Measurements from ENCODE around the gene FOXK2.

Gene FOXK2

DNA sequence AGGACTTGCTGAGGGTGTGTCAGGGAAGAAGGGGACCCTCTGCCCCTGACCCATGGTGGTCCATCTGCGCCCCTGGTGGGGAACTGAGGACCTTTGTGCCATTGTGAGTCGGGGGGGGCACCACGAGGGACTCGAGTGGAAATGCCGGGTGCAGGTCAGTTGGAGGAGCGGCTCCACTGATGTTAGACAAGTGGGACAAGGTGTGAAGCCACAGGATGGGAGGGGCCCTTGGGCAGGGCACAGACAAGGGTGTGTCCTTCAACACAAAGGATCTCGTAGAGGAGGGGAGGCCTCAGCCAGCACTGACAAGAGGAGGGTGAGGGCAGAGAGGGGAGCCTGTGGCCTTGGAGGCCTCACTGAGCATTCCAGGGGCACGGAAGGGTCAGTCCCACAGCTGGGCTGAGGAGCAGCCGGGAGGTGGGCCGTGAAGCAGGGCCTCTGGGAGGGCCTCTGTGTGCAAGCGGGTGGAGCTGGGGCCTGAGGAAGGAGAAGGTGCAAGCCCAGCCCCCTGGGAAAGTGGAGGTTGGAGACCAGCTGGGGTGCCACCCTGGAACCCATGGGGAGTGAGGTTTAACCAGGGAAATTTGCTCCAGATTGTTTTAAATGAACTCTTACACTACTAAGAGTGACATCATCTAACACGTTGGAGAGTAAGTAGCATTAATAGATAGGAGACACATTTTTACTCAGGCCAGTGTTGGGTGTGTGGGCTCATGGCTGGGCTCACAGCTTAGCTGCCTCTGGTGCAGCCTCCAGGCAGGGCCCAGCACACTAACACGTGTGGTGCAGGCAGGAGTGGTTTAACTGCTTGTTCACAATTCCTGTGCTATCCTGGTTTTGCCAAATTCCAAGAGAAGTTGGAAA lies 33.1 kb upstream of the FOXK2 start:
- H3K9ac ChIP-seq (ENCODE audit: low read depth in 1 of 2, low read length in 2 of 2): no peak overlapping the region
- no peak overlapping the region for H3K4me3 ChIP-seq (ENCODE audit: low read depth in 1 of 2, low read length in 2 of 2)
- H3K27me3 ChIP-seq (ENCODE audit: control insufficient read depth in 1 of 2, insufficient read depth in 2 of 2, low read length in 2 of 2): no peaks in the 10 kb centered on the region
- peaks cover 34 to 52% of the 10 kb centered on the region in 2 donors for H3K36me3 ChIP-seq (ENCODE audit: control insufficient read depth in 1 of 2, insufficient read depth in 2 of 2, low read length in 2 of 2)
- H3K9me3 ChIP-seq (ENCODE audit: control insufficient read depth in 1 of 2, low read length in 2 of 2): no peaks in the 10 kb centered on the region
- no peak overlapping the region for H3K27ac ChIP-seq (ENCODE audit: low read depth, low read length)
- no peaks in the 10 kb centered on the region for H3K4me1 ChIP-seq (ENCODE audit: control insufficient read depth in 1 of 2, insufficient read depth in 2 of 2, low read length in 2 of 2)

DNA sequence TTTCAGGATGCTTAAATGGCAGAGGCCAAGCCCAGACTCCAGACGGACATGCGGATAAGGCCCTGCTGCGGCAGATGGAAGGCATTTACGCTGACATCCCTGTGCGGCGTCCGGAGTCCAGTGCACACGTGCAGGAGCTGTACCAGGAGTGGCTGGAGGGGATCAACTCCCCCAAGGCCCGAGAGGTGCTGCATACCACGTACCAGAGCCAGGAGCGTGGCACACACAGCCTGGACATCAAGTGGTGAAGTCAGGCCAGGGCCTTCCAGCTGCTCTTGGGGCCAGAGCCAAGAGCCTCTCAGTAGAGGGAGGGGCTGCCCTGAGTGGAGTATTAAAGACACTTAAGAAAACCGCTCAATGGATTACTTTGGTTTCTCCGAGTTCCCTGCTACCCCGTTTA lies 31.6 kb upstream of the FOXK2 start:
- no peaks in the 10 kb centered on the region for H3K27me3 ChIP-seq (ENCODE audit: control insufficient read depth in 1 of 2, insufficient read depth in 2 of 2, low read length in 2 of 2)
- no peak overlapping the region for H3K4me3 ChIP-seq (ENCODE audit: low read depth in 1 of 2, low read length in 2 of 2)
- H3K27ac ChIP-seq (ENCODE audit: low read depth, low read length): no peak overlapping the region
- H3K4me1 ChIP-seq (ENCODE audit: control insufficient read depth in 1 of 2, insufficient read depth in 2 of 2, low read length in 2 of 2): peaks cover 0 to 1% of the 10 kb centered on the region in 2 donors
- no peaks in the 10 kb centered on the region for H3K9me3 ChIP-seq (ENCODE audit: control insufficient read depth in 1 of 2, low read length in 2 of 2)
- peaks cover 34 to 48% of the 10 kb centered on the region in 2 donors for H3K36me3 ChIP-seq (ENCODE audit: control insufficient read depth in 1 of 2, insufficient read depth in 2 of 2, low read length in 2 of 2)
- no peak overlapping the region for H3K9ac ChIP-seq (ENCODE audit: low read depth in 1 of 2, low read length in 2 of 2)

DNA sequence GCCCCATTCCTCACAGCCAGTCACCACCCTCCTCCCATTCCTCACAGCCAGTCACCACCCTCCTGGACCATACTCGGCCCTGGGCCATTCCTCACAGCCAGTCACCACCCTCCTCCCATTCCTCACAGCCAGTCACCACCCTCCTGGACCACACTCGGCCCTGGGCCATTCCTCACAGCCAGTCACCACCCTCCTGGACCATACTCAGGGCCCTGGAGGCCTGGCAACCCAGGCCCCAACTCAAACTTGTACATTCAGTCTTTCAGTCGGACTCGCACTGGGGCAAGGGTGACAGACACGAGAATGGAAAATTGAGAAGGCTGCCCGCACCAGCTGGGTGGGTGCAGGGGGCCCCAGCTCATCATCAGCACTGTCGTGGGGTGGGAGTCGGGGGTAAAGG lies 30.4 kb upstream of the FOXK2 start:
- Histone ChIP-seq H3K9me3 (ENCODE audit: control insufficient read depth in 1 of 2, low read length in 2 of 2) (no peaks in the 10 kb centered on the region), H3K4me3 (ENCODE audit: low read depth in 1 of 2, low read length in 2 of 2) (no peak overlapping the region), H3K36me3 (ENCODE audit: control insufficient read depth in 1 of 2, insufficient read depth in 2 of 2, low read length in 2 of 2) (peaks cover 26 to 40% of the 10 kb centered on the region in 2 donors), H3K27me3 (ENCODE audit: control insufficient read depth in 1 of 2, insufficient read depth in 2 of 2, low read length in 2 of 2) (no peaks in the 10 kb centered on the region), H3K4me1 (ENCODE audit: control insufficient read depth in 1 of 2, insufficient read depth in 2 of 2, low read length in 2 of 2) (peaks cover 0 to 7% of the 10 kb centered on the region in 2 donors), H3K9ac (ENCODE audit: low read depth in 1 of 2, low read length in 2 of 2) (no peak overlapping the region), H3K27ac (ENCODE audit: low read depth, low read length) (no peak overlapping the region)

DNA sequence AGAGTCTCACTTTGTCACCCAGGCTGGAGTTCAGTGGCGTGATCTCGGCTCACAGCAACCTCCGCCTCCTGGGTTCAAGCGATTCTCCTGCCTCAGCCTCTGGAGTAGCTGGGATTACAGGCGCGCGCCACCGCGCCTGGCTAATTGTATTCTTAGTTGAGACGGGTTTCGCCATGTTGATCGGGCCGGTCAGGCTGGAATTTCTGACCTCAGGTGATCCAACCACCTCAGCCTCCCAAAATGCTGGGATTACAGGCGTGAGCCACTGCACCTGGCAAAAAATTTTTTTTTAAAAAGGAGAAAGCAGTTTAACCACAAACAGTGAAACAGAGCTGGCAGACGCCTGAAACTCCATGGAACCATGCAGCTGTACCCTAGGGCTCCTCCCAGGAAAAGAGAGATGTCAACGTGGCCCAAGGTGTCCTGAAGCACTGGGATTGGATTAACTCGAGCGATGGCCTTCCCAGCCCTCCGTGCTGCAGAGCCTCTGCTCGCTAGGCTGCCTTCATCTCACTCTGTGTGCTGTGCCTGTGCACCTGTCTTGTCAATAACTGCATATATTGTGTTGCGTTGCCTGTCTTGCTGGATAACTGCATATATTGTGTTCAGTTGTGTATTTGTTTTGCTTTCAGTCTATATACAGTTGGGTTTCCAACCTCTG lies 29.6 kb upstream of the FOXK2 start:
- Histone ChIP-seq H3K9me3 (ENCODE audit: control insufficient read depth in 1 of 2, low read length in 2 of 2) (no peaks in the 10 kb centered on the region), H3K9ac (ENCODE audit: low read depth in 1 of 2, low read length in 2 of 2) (no peak overlapping the region)

DNA sequence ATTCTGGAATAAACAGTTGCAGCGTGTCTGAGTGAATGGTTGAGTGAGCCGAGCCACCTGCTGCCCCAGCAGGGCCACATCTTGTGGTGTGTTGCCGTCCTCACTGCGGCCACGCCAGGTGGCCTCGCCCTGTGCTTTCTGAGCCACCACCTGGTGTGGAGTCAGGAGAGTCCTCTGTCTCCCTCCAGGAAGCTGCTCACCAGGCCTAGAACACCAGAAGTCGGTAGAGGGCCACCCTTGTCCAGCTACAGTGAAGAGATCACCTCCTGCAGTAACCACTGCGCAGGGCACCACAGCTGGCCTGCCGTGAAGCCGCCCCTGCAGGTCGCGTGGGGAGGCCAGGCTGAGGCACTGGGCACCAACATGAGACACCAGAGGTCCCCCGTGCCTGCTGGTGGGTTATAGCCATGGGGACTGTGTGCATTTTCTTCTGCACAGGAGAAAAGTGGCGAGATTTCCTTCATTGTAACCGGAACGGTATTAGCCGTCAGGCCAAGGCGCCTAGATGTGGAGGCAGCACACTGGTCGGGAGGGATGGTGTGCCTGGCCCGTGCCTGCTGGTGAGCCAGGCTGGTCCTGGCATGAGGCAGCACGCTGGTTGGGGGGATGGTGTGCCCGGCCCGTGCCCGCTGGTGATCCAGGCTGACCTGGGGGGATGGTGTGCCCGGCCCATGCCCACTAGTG lies 28.9 kb upstream of the FOXK2 start:
- Histone ChIP-seq H3K27ac (ENCODE audit: low read depth, low read length) (no peak overlapping the region), H3K4me3 (ENCODE audit: low read depth in 1 of 2, low read length in 2 of 2) (no peak overlapping the region), H3K9me3 (ENCODE audit: control insufficient read depth in 1 of 2, low read length in 2 of 2) (no peaks in the 10 kb centered on the region), H3K4me1 (ENCODE audit: control insufficient read depth in 1 of 2, insufficient read depth in 2 of 2, low read length in 2 of 2) (peaks cover 0 to 7% of the 10 kb centered on the region in 2 donors), H3K36me3 (ENCODE audit: control insufficient read depth in 1 of 2, insufficient read depth in 2 of 2, low read length in 2 of 2) (peaks cover 18 to 27% of the 10 kb centered on the region in 2 donors), H3K9ac (ENCODE audit: low read depth in 1 of 2, low read length in 2 of 2) (no peak overlapping the region), H3K27me3 (ENCODE audit: control insufficient read depth in 1 of 2, insufficient read depth in 2 of 2, low read length in 2 of 2) (no peaks in the 10 kb centered on the region)

More for the DNA sequence above, 29.6 kb upstream of the FOXK2 start:
- Histone ChIP-seq H3K27ac (ENCODE audit: low read depth, low read length) (no peak overlapping the region), H3K4me3 (ENCODE audit: low read depth in 1 of 2, low read length in 2 of 2) (no peak overlapping the region), H3K27me3 (ENCODE audit: control insufficient read depth in 1 of 2, insufficient read depth in 2 of 2, low read length in 2 of 2) (no peaks in the 10 kb centered on the region), H3K36me3 (ENCODE audit: control insufficient read depth in 1 of 2, insufficient read depth in 2 of 2, low read length in 2 of 2) (peaks cover 22 to 32% of the 10 kb centered on the region in 2 donors), H3K4me1 (ENCODE audit: control insufficient read depth in 1 of 2, insufficient read depth in 2 of 2, low read length in 2 of 2) (peaks cover 0 to 7% of the 10 kb centered on the region in 2 donors)

DNA sequence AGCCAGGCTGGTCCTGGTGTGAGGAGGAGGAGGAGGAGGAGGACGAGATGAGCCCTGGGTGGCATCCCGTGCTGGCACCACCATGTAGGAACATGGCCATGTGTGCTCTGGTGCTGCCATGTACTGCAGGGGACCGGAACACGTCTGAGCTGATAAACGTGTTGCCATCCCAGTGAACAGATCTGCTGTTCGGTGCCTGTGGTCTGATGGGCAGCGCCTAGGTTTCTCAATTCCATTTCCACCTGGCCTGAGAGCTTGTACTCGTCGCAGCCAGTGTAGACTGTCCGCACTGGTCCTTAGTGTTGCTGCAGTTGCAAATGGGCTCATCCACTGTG lies 28.4 kb upstream of the FOXK2 start:
- H3K27me3 ChIP-seq (ENCODE audit: control insufficient read depth in 1 of 2, insufficient read depth in 2 of 2, low read length in 2 of 2): no peaks in the 10 kb centered on the region
- H3K4me1 ChIP-seq (ENCODE audit: control insufficient read depth in 1 of 2, insufficient read depth in 2 of 2, low read length in 2 of 2): peaks cover 2 to 7% of the 10 kb centered on the region in 2 donors
- no peak overlapping the region for H3K27ac ChIP-seq (ENCODE audit: low read depth, low read length)
- H3K4me3 ChIP-seq (ENCODE audit: low read depth in 1 of 2, low read length in 2 of 2): no peak overlapping the region
- H3K36me3 ChIP-seq (ENCODE audit: control insufficient read depth in 1 of 2, insufficient read depth in 2 of 2, low read length in 2 of 2): peaks cover 13 to 22% of the 10 kb centered on the region in 2 donors
- H3K9ac ChIP-seq (ENCODE audit: low read depth in 1 of 2, low read length in 2 of 2): no peak overlapping the region
- no peaks in the 10 kb centered on the region for H3K9me3 ChIP-seq (ENCODE audit: control insufficient read depth in 1 of 2, low read length in 2 of 2)

DNA sequence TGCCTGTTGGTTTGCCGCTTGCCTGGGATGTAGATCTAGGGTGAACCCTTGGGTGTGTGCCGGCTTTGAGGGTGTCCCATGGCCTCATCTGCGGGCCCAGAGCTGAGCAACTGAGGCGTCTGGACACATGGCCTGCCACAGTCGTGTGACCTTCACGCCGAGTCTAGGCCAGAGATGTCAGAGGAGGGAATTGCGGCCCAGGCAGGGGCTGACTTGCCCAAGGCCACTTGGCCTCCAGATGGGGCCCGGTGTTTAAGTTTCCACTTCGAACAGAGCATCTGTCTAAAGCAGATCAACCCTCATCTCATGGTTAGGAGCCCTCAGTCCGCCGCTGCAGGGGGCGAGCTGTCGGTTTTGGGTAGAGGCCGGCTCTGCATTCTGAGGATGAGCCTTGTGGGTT lies 28.0 kb upstream of the FOXK2 start:
- Histone ChIP-seq H3K27me3 (ENCODE audit: control insufficient read depth in 1 of 2, insufficient read depth in 2 of 2, low read length in 2 of 2) (no peaks in the 10 kb centered on the region), H3K4me1 (ENCODE audit: control insufficient read depth in 1 of 2, insufficient read depth in 2 of 2, low read length in 2 of 2) (peaks cover 6 to 7% of the 10 kb centered on the region in 2 donors), H3K27ac (ENCODE audit: low read depth, low read length) (no peak overlapping the region), H3K36me3 (ENCODE audit: control insufficient read depth in 1 of 2, insufficient read depth in 2 of 2, low read length in 2 of 2) (peaks cover 10 to 18% of the 10 kb centered on the region in 2 donors), H3K9ac (ENCODE audit: low read depth in 1 of 2, low read length in 2 of 2) (no peak overlapping the region), H3K4me3 (ENCODE audit: low read depth in 1 of 2, low read length in 2 of 2) (no peak overlapping the region), H3K9me3 (ENCODE audit: control insufficient read depth in 1 of 2, low read length in 2 of 2) (no peaks in the 10 kb centered on the region)

DNA sequence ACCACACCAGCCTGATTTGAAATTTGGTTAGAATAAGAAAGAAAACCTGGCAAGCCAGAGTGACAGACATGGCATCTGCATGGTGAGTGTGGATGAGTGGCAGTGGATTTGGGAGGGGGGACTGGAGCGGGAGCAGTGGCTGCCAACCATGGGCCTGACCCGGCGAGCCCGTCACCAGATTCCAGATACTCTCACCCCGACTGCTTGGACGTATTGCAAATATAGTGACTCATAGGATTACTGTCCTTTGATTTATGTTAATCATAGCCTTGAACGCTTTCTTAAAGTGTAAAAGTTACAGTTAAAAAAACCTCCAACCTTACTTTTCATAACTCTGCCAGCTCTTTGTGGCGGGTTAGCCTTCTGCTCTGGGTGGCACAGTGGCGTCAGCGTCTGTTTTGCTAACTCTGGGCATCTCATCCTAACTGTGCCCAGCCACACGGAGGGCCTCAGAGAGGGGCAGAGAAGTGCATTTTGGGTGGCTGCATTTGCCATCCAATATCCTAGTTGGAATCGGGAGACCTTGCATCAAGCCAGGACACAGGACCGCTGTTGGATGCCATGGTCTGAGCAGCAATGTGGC lies 26.8 kb upstream of the FOXK2 start:
- H3K4me1 ChIP-seq (ENCODE audit: control insufficient read depth in 1 of 2, insufficient read depth in 2 of 2, low read length in 2 of 2): peaks cover 9% of the 10 kb centered on the region in 2 donors
- H3K9ac ChIP-seq (ENCODE audit: low read depth in 1 of 2, low read length in 2 of 2): no peak overlapping the region
- no peaks in the 10 kb centered on the region for H3K9me3 ChIP-seq (ENCODE audit: control insufficient read depth in 1 of 2, low read length in 2 of 2)
- H3K27ac ChIP-seq (ENCODE audit: low read depth, low read length): no peak overlapping the region
- no peak overlapping the region for H3K4me3 ChIP-seq (ENCODE audit: low read depth in 1 of 2, low read length in 2 of 2)
- no peaks in the 10 kb centered on the region for H3K27me3 ChIP-seq (ENCODE audit: control insufficient read depth in 1 of 2, insufficient read depth in 2 of 2, low read length in 2 of 2)
- H3K36me3 ChIP-seq (ENCODE audit: control insufficient read depth in 1 of 2, insufficient read depth in 2 of 2, low read length in 2 of 2): peaks cover 4 to 13% of the 10 kb centered on the region in 2 donors

DNA sequence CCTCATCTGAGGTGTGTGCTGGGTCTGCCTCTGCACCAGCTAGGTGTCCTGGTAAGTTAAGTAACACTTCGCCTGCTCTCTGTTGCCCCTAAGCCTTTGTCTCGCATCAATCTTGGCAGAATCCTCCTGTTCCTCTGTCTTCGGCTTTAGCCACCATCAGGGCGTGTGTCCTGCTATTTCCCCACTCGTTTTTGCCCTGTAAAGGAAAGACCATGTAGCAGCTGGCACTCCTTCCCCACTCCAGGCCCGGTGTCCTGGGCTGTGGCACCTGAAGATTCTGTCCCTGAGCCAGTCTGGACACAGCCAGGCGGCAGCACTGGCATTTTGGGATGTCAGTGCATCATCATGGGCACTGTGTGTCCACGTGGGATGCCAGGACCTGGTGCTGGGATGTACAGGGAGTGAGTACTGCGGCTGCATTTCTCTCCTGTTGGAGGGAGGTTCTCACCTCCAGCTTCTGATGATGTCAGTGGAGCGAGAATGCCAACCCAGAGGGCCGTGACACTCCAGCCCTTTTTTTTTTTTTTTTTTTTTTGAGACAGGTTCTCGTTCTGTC lies 26.2 kb upstream of the FOXK2 start:
- Histone ChIP-seq H3K4me1 (ENCODE audit: control insufficient read depth in 1 of 2, insufficient read depth in 2 of 2, low read length in 2 of 2) (peaks cover 9% of the 10 kb centered on the region in 2 donors), H3K27ac (ENCODE audit: low read depth, low read length) (no peak overlapping the region), H3K36me3 (ENCODE audit: control insufficient read depth in 1 of 2, insufficient read depth in 2 of 2, low read length in 2 of 2) (peaks cover 0 to 8% of the 10 kb centered on the region in 2 donors), H3K9ac (ENCODE audit: low read depth in 1 of 2, low read length in 2 of 2) (no peak overlapping the region), H3K27me3 (ENCODE audit: control insufficient read depth in 1 of 2, insufficient read depth in 2 of 2, low read length in 2 of 2) (no peaks in the 10 kb centered on the region), H3K4me3 (ENCODE audit: low read depth in 1 of 2, low read length in 2 of 2) (no peak overlapping the region), H3K9me3 (ENCODE audit: control insufficient read depth in 1 of 2, low read length in 2 of 2) (no peaks in the 10 kb centered on the region)

Measured in duodenal mucosa (tissue), 2 donors.